ENCODE measurements around the gene RANBP17.

Gene RANBP17

GRCh38 chr5:171121638-171122037 lies 259.8 kb downstream of the RANBP17 start:
- no peak for TF ChIP-seq ZNF274 (IDR thresholded peaks at IDR 0.05; ENCODE audit: low read depth, low read length)
- H3K4me3 ChIP-seq (ENCODE audit: low read length) = no peak overlapping the region

- TF ChIP-seq ZNF274 (IDR thresholded peaks at IDR 0.05; ENCODE audit: low read depth, low read length) = no peak
- H3K4me3 ChIP-seq (ENCODE audit: low read length) = no peak overlapping the region
Measured at GRCh38 chr5:171122372-171122771, 260.6 kb downstream of the RANBP17 start.

GRCh38 chr5:171123417-171123816 lies 261.6 kb downstream of the RANBP17 start:
- H3K4me3 ChIP-seq (ENCODE audit: low read length) = no peak overlapping the region
- TF ChIP-seq ZNF274 (IDR thresholded peaks at IDR 0.05; ENCODE audit: low read depth, low read length) = no peak

- no peak for TF ChIP-seq ZNF274 (IDR thresholded peaks at IDR 0.05; ENCODE audit: low read depth, low read length)
- no peak overlapping the region for H3K4me3 ChIP-seq (ENCODE audit: low read length)
Measured at GRCh38 chr5:171127314-171127713, 265.5 kb downstream of the RANBP17 start.

- TF ChIP-seq ZNF274 (IDR thresholded peaks at IDR 0.05; ENCODE audit: low read depth, low read length) = no peak
- no peak overlapping the region for H3K4me3 ChIP-seq (ENCODE audit: low read length)
Measured at GRCh38 chr5:171128136-171128535, 266.3 kb downstream of the RANBP17 start.

GRCh38 chr5:171129308-171129707 lies 267.5 kb downstream of the RANBP17 start:
- TF ChIP-seq ZNF274 (IDR thresholded peaks at IDR 0.05; ENCODE audit: low read depth, low read length) = no peak
- no peak overlapping the region for H3K4me3 ChIP-seq (ENCODE audit: low read length)

- H3K4me3 ChIP-seq (ENCODE audit: low read length) = no peak overlapping the region
- TF ChIP-seq ZNF274 (IDR thresholded peaks at IDR 0.05; ENCODE audit: low read depth, low read length) = no peak
Measured at GRCh38 chr5:171131497-171131896, 269.7 kb downstream of the RANBP17 start.

- H3K4me3 ChIP-seq (ENCODE audit: low read length) = no peak overlapping the region
- TF ChIP-seq ZNF274 (IDR thresholded peaks at IDR 0.05; ENCODE audit: low read depth, low read length) = no peak
Measured at GRCh38 chr5:171137768-171138525, 276.1 kb downstream of the RANBP17 start.

GRCh38 chr5:171139227-171139626 lies 277.4 kb downstream of the RANBP17 start:
- H3K4me3 ChIP-seq (ENCODE audit: low read length) = no peak overlapping the region
- no peak for TF ChIP-seq ZNF274 (IDR thresholded peaks at IDR 0.05; ENCODE audit: low read depth, low read length)

- no peak overlapping the region for H3K4me3 ChIP-seq (ENCODE audit: low read length)
- no peak for TF ChIP-seq ZNF274 (IDR thresholded peaks at IDR 0.05; ENCODE audit: low read depth, low read length)
Measured at GRCh38 chr5:171142617-171143016, 280.8 kb downstream of the RANBP17 start.

GRCh38 chr5:171143171-171143570 lies 281.4 kb downstream of the RANBP17 start:
- no peak overlapping the region for H3K4me3 ChIP-seq (ENCODE audit: low read length)
- TF ChIP-seq ZNF274 (IDR thresholded peaks at IDR 0.05; ENCODE audit: low read depth, low read length) = no peak

- TF ChIP-seq ZNF274 (IDR thresholded peaks at IDR 0.05; ENCODE audit: low read depth, low read length) = no peak
- no peak overlapping the region for H3K4me3 ChIP-seq (ENCODE audit: low read length)
Measured at GRCh38 chr5:171143926-171144325, 282.1 kb downstream of the RANBP17 start.

GRCh38 chr5:171149333-171149732 lies 287.5 kb downstream of the RANBP17 start:
- H3K4me3 ChIP-seq (ENCODE audit: low read length) = no peak overlapping the region
- TF ChIP-seq ZNF274 (IDR thresholded peaks at IDR 0.05; ENCODE audit: low read depth, low read length) = no peak

- H3K4me3 ChIP-seq (ENCODE audit: low read length) = no peak overlapping the region
- TF ChIP-seq ZNF274 (IDR thresholded peaks at IDR 0.05; ENCODE audit: low read depth, low read length) = no peak
Measured at GRCh38 chr5:171149772-171150171, 288.0 kb downstream of the RANBP17 start.

GRCh38 chr5:171152382-171152781 lies 290.6 kb downstream of the RANBP17 start:
- no peak for TF ChIP-seq ZNF274 (IDR thresholded peaks at IDR 0.05; ENCODE audit: low read depth, low read length)
- no peak overlapping the region for H3K4me3 ChIP-seq (ENCODE audit: low read length)

- TF ChIP-seq ZNF274 (IDR thresholded peaks at IDR 0.05; ENCODE audit: low read depth, low read length) = no peak
- no peak overlapping the region for H3K4me3 ChIP-seq (ENCODE audit: low read length)
Measured at GRCh38 chr5:171155621-171156020, 293.8 kb downstream of the RANBP17 start.
